Upper lobe of right lung (tissue), 1 donor: ENCODE results near the gene KRT76. TPM values are rescaled to one million over a fixed set of nuclear protein-coding genes. Genes with fewer than 3 reads are reported as not detected.

Source experiments
- ATAC-seq: fragments of 200-7000 bp; cut with Tn5 transposase; one replicate; pipeline ENCODE4 v1.9.1; 2020; ENCODE audit warnings: mild to moderate bottlenecking, moderate library complexity
- DNase-seq: peaks from one replicate; pipeline ENCODE4 v3.0.0-alpha.2; 2020
- H3K27ac ChIP-seq: fragments of 200-600 bp; one replicate; pipeline ENCODE4 v1.8.0; 2022
- H3K27me3 ChIP-seq: fragments of 200-600 bp; one replicate; pipeline ENCODE4 v1.8.0; 2022; ENCODE audit warnings: mild to moderate bottlenecking
- H3K36me3 ChIP-seq: fragments of 200-600 bp; one replicate; pipeline ENCODE4 v1.8.0; 2022
- H3K4me1 ChIP-seq: fragments of 200-600 bp; one replicate; pipeline ENCODE4 v1.8.0; 2022
- H3K4me3 ChIP-seq: fragments of 200-600 bp; one replicate; pipeline ENCODE4 v1.8.0; 2022; ENCODE audit warnings: mild to moderate bottlenecking
- H3K9me3 ChIP-seq: fragments of 200-600 bp; one replicate; pipeline ENCODE4 v1.8.0; 2022
- CTCF ChIP-seq: fragments of 200-600 bp; IDR thresholded peaks from one replicate; pipeline ENCODE4 v1.8.0; 2022; ENCODE audit warnings: antibody characterized with exemption
- intact Hi-C: fragments of 100-400 bp; cut with DNase I; formaldehyde crosslinking; loops from one replicate; pipeline ENCODE4 v1.11.0; 2022
- total RNA-seq: library from RNA; stranded (reverse); fragmentation: NEBNext Ultra II Directional; extraction: Animal tissue kit (Norgen Biotek cat#: 25700); gene quantifications from one replicate; pipeline ENCODE4 v1.2.1, GENCODE V29; 2021
- donor health status: DM: no; HTN: yes; CAD: no; lungs with severe emphysema.

The KRT76 gene
- total RNA-seq, 1 donor from 2014 or later, result not detected

GRCh38 chr12:52818388-52818787 is 41.2 kb upstream of the KRT76 start:
- no peaks in the 10 kb centered on the region for H3K9me3 ChIP-seq
- TF ChIP-seq CTCF, result no peak

GRCh38 chr12:52817699-52818238 is 40.6 kb upstream of the KRT76 start:
- no peak for DNase-seq
- no peak for TF ChIP-seq CTCF
- Histone ChIP-seq H3K36me3 (no peaks in the 10 kb centered on the region), H3K4me3 (no peak overlapping the region), H3K9me3 (no peaks in the 10 kb centered on the region), H3K4me1 (peaks cover 20% of the 10 kb centered on the region), H3K27ac (no peak overlapping the region), H3K27me3 (peaks cover 32% of the 10 kb centered on the region)
- ATAC-seq, result no peak
- intact Hi-C loops, result no loop called here

More at GRCh38 chr12:52818388-52818787, 41.2 kb upstream of the KRT76 start:
- intact Hi-C loops, result no loop called here
- no peak overlapping the region for H3K4me3 ChIP-seq
- DNase-seq (no peak), ATAC-seq (no peak)
- H3K4me1 ChIP-seq, result peaks cover 20% of the 10 kb centered on the region
- no peak overlapping the region for H3K27ac ChIP-seq
- peaks cover 36% of the 10 kb centered on the region for H3K27me3 ChIP-seq
- H3K36me3 ChIP-seq, result no peaks in the 10 kb centered on the region

GRCh38 chr12:52817003-52817698 is 40.0 kb upstream of the KRT76 start:
- H3K27ac ChIP-seq, result no peak overlapping the region
- H3K27me3 ChIP-seq, result peaks cover 32% of the 10 kb centered on the region
- intact Hi-C loops, result no loop called here
- peaks cover 16% of the 10 kb centered on the region for H3K4me1 ChIP-seq
- no peak for DNase-seq
- no peak for TF ChIP-seq CTCF
- ATAC-seq, result no peak
- H3K36me3 ChIP-seq, result no peaks in the 10 kb centered on the region
- no peak overlapping the region for H3K4me3 ChIP-seq
- no peaks in the 10 kb centered on the region for H3K9me3 ChIP-seq

GRCh38 chr12:52815676-52816588 is 38.8 kb upstream of the KRT76 start:
- no peak for TF ChIP-seq CTCF
- Histone ChIP-seq H3K27ac (no peak overlapping the region), H3K4me1 (peaks cover 15% of the 10 kb centered on the region), H3K9me3 (no peaks in the 10 kb centered on the region), H3K36me3 (no peaks in the 10 kb centered on the region), H3K4me3 (no peak overlapping the region), H3K27me3 (peaks cover 32% of the 10 kb centered on the region)
- DNase-seq, result peak; percentile 30
- no peak for ATAC-seq
- intact Hi-C loops, result no loop called here

- H3K9me3 ChIP-seq, result no peaks in the 10 kb centered on the region
- H3K4me1 ChIP-seq, result peaks cover 15% of the 10 kb centered on the region
- intact Hi-C loops, result no loop called here
- peaks cover 32% of the 10 kb centered on the region for H3K27me3 ChIP-seq
- no peak overlapping the region for H3K4me3 ChIP-seq
- no peak overlapping the region for H3K27ac ChIP-seq
- ATAC-seq (no peak), DNase-seq (no peak)
- H3K36me3 ChIP-seq, result no peaks in the 10 kb centered on the region
- no peak for TF ChIP-seq CTCF
Measured at GRCh38 chr12:52815161-52815560, 38.0 kb upstream of the KRT76 start.
